Limb (tissue), 2 donors: ENCODE measurements around the gene KCTD17.

Source experiments
- DNase-seq, 2 donors: peaks; one replicate each; pipeline ENCODE4 v3.0.0-alpha.2; 2016; ENCODE audit errors: extremely low spot score in 2 of 2

The KCTD17 gene

GRCh38 chr22:37020192-37020479, 31.4 kb upstream of the KCTD17 start:
- peak in 1 of 2 donors; percentile 22 for DNase-seq

GRCh38 chr22:37021041-37021440, 30.5 kb upstream of the KCTD17 start:
- no peak for DNase-seq

GRCh38 chr22:37021710-37022482, 29.6 kb upstream of the KCTD17 start:
- DNase-seq = no peak

GRCh38 chr22:37022483-37023337, 28.8 kb upstream of the KCTD17 start:
- DNase-seq = no peak

- no peak for DNase-seq
Observed at GRCh38 chr22:37023743-37024338, 27.7 kb upstream of the KCTD17 start.

- no peak for DNase-seq
Observed at GRCh38 chr22:37024339-37025157, 27.0 kb upstream of the KCTD17 start.

- no peak for DNase-seq
Observed at GRCh38 chr22:37025500-37026070, 26.0 kb upstream of the KCTD17 start.

GRCh38 chr22:37026325-37026724, 25.2 kb upstream of the KCTD17 start:
- no peak for DNase-seq

- DNase-seq = no peak
Observed at GRCh38 chr22:37027556-37027955, 24.0 kb upstream of the KCTD17 start.

- no peak for DNase-seq
Observed at GRCh38 chr22:37028692-37029674, 22.6 kb upstream of the KCTD17 start.

- no peak for DNase-seq
Observed at GRCh38 chr22:37030560-37031281, 20.8 kb upstream of the KCTD17 start.

GRCh38 chr22:37032134-37032534, 19.4 kb upstream of the KCTD17 start:
- DNase-seq = no peak

GRCh38 chr22:37032535-37033460, 18.7 kb upstream of the KCTD17 start:
- DNase-seq = no peak

- no peak for DNase-seq
Observed at GRCh38 chr22:37033605-37034430, 17.7 kb upstream of the KCTD17 start.

- no peak for DNase-seq
Observed at GRCh38 chr22:37036655-37037377, 14.7 kb upstream of the KCTD17 start.

- DNase-seq = no peak
Observed at GRCh38 chr22:37037669-37038068, 13.9 kb upstream of the KCTD17 start.

- DNase-seq = no peak
Observed at GRCh38 chr22:37039466-37039865, 12.1 kb upstream of the KCTD17 start.
